GM19193 (cell line): ENCODE results near the gene CPSF4L.

ENCODE experiments used
- POLR2A ChIP-seq: IDR thresholded peaks from 4 replicates; pipeline ENCODE4 v1.6.1; 2011; ENCODE audit not compliant: insufficient read depth, insufficient read length; ENCODE audit errors: extremely low read depth

CPSF4L gene

DNA sequence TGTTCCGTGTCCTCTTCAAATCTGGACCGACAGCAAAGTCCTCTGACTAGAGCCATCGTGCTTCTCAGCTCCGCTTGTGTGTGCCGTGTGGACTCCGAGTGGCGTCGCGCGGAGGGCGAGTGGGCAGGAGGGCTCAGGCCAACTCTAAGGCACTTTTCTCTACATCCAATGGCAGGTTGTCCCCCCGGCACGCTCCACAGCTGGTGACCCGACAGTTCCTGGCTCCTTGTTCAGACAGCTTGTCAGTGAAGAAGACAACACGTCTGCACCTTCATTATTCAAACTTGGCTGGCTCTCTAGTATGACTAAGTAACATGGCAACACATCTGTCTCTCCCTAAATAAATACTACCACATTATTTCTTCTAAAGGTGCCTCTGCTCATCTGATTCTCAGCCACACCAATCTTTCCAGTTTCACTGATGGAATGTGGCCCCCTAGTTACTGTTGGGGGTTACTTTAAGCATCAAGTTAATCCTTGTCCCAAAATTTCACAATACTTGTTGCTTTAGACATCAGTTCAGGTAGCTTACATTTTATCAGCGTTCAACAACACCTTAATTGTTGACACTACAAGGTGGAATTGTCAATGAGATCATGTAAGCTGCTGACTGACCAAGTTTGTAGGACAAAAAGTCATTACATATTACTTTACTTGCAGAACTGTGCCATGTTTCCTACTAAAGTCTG lies 53.4 kb downstream of the CPSF4L start:
- no peak for TF ChIP-seq POLR2A

DNA sequence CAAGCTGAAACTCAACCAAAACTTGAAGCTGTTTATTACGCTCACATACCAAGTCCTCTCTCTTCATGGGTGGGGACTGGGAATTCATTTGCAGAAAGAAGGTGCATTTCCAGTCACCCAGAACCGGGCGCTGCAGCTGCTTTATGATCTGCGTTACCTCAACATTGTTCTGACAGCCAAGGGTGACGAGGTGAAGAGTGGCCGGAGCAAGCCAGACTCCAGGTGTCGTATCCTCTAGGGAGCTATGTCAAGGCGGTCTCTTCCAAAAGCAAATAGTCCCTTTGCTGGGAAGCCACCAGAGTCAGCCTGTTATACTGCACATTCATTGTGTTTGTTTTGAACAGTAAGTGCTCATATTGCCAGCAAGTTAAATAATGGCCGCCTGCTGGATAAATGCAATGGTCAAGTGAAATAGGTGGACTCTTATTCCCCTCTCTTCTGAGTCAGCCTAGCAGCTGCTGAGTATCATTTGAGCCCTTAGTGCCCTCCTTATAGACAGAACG lies 56.2 kb downstream of the CPSF4L start:
- TF ChIP-seq POLR2A = no peak

DNA sequence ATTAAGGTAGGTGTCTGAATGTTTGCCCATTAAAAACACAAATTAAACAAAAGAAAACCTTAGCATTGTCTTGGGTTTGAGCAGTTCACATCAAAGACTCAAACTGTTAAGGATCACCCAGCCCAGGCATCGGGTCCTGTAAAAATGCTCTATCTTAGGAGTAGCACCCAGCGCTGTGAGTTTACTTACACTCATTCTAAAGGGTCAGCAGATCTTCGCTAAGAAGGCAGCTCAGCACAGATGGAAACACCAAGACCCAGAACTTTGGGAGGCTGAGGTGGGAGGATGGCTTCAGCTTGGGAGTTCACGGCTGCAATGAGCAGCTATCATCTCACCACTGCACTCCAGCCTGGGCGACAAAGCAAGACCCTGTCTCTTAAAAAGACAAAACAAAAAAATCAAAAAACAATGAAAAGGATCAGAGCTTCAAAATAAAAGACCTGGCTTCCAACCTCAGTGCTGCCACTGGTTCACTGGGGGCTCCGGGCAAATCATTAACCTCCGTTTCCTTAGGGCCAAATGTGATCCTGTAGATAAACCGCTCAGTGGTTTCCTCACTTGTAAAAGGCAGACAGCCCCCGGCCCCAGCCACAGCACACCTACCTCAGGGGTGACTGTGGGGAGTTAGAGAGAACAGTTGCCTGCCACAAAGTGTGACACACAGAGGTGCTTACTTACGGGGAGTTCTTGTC lies 57.7 kb downstream of the CPSF4L start:
- no peak for TF ChIP-seq POLR2A

DNA sequence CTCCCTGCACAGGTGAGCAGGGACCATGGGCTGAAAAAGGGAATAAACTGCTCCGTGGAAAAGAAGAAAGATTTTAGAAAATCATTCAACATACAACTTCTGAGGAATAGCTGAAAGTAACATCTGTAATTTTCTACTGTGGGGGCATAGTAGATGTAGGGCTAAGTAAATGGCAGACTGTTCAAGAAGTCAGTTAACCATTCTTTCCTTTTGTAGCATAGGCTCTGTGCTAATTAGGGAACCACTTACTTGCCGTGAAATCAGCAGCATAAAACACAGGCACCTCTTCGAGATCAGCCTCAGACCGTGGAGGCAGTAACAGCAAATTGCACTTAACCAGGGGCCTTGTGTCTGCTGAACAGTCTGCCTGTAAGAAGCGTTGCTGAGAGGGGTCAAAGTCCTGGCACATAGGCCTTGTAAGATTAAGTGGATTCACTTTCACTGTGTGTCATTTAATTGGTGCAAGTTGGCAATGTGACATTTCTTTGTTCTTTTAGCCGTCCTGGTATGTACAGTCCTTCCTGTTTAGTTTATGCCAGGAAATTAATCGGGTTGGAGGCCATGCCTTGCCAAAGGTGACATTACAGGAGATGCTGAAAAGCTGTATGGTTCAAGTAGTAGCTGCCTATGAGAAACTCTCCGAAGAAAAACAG lies 58.4 kb downstream of the CPSF4L start:
- TF ChIP-seq POLR2A = no peak

DNA sequence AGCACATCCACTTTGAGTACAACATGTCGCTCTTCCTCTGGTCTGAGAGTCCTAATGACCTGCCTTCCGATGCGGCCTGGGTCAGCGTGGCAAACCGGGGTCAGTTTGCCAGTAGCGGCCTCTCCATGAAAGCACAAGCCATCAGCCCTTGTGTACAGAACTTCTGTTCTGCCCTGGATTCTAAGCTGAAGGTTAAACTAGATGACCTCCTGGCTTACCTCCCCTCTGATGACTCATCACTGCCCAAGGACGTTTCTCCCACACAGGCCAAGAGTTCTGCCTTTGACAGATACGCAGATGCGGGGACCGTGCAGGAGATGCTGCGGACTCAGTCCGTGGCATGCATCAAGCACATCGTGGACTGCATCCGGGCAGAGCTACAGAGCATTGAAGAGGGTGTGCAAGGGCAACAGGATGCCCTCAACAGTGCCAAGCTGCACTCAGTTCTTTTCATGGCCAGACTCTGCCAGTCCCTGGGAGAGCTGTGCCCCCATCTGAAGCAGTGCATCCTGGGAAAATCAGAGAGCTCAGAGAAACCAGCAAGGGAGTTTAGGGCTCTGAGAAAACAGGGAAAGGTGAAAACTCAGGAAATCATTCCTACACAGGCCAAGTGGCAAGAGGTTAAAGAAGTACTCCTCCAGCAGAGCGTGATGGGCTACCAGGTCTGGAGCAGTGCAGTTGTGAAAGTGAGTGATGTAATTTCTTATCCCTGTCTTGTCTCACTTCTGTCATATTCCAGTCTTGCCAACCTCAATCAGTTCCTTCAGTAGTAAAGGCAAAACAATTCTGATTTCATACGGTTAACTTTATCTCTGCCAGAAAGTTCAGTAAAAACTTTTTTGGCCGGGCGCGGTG lies 60.2 kb downstream of the CPSF4L start:
- no peak for TF ChIP-seq POLR2A

DNA sequence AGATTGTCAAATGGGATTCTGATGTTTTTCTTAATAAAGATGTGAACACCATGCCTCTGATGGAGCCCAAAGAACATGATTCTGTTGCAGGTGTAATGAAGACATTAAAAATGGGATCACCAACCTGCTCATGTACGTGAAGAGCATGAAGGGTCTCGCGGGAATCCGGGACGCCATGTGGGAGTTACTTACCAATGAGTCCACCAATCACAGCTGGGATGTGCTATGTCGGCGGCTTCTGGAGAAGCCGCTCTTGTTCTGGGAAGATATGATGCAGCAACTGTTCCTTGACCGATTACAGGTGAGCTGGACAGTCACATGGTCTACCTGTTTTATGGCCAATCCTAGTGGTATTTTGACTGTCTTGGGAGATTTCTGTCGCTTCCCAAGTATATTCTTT lies 61.2 kb downstream of the CPSF4L start:
- no peak for TF ChIP-seq POLR2A

DNA sequence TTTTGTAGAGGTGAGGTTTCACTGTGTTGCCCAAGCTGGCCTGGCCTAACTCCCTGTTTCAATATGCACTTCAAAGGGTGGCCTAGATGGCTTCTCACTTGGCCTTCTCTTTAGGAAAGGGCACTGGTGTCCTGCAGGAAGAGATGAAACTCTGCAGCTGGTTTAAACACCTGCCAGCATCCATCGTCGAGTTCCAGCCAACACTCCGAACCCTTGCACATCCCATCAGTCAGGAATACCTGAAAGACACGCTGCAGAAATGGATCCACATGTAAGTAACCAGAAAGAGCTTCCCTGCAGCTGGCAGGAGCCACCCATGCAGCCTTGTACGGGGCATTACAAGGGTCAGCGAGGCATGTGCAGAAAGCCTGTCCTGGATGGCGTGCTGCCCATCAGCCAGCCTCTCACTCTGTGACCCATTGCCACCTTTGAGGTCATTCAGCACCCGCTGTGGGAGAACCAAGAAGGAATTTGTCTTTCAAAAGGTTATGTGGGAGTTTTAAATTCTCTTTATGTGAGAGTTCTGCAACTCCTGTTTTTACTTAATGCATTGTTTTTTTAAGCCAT lies 61.8 kb downstream of the CPSF4L start:
- no peak for TF ChIP-seq POLR2A

DNA sequence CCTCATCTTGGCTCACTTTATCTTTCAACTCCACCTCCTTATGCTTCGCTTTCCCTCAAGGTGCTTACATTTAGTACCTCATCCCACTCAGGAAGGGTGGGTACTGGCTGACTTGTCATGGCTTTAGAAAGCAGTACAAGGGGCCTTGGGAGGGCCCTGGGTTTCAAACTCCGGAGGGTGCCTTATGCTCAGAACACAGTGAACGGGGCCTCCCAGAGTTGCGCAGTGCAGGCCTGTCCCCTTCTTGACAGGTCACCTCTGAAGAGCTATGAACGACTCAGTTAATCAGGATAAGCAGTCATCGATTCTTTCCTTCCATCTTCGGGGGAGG lies 62.8 kb downstream of the CPSF4L start:
- no peak for TF ChIP-seq POLR2A
